GM18526 (cell line): ENCODE results near the gene CELSR1.

Experiments
- POLR2A ChIP-seq: IDR thresholded peaks from 3 replicates; pipeline ENCODE4 v1.6.1; 2011; ENCODE audit not compliant: insufficient read length; ENCODE audit errors: extremely low read depth

The CELSR1 gene

DNA sequence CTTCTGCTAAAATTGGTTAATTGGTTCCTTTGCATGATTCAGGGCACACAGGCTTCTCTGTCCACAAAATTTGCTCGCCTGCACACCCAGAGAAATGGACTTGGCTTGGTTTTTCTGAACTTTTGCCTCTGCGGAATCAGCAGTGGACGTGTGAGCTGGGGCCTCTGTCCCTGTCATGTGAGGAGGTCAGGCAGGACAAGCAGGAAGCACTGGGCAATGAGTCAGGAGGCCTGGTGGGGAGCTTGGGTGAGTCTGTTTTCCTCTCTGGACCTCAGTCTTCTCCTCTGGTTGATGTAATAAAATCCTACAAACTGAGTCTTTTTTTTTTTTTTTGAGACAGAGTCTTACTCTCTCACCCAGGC lies 10.4 kb upstream of the CELSR1 start:
- no peak for TF ChIP-seq POLR2A

DNA sequence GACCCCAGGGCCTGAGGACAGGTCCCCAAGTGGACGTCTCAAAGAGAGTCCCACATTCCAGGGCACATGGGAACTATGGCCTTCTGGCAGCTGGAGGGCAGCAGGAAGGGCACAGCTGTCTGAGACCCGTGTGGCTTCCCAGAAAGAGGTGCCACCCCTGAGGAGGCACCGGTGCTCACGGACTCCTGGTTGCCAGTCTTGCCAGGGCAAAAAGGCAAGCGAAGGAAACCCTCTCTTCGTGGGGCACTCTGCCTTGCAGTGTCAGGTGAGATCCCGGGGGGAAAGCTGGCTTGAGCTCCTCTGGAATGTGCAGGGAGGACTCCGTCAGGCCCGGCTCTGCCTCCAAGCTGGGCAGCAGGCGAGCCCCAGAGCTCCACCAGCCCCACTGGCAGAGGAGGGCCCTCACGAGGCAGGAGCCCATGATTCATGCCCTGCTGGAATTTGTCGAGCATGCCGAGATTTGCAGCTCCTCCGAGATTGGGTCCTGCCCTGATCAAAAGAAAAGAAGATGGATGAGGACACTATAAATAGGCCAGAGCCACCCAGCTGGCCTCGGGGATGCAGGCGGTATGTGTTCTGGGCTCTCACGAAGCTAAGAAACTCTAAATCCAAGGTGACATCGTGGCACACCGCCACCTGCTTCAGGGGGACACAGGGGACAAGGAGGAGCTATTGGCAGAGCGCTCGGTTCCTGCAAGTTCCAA lies 9.9 kb upstream of the CELSR1 start:
- no peak for TF ChIP-seq POLR2A

- no peak for TF ChIP-seq POLR2A
Observed at GRCh38 chr22:46546466-46547178, 9.2 kb upstream of the CELSR1 start.

- no peak for TF ChIP-seq POLR2A
Observed at GRCh38 chr22:46545086-46545792, 7.8 kb upstream of the CELSR1 start.

- TF ChIP-seq POLR2A: no peak
Observed at GRCh38 chr22:46542011-46542985, 4.9 kb upstream of the CELSR1 start.

- TF ChIP-seq POLR2A: no peak
Observed at GRCh38 chr22:46541536-46541935, 4.1 kb upstream of the CELSR1 start.

GRCh38 chr22:46540874-46541273 lies 3.5 kb upstream of the CELSR1 start:
- no peak for TF ChIP-seq POLR2A

- no peak for TF ChIP-seq POLR2A
Observed at GRCh38 chr22:46539169-46539568, 1.7 kb upstream of the CELSR1 start.

- no peak for TF ChIP-seq POLR2A
Observed at GRCh38 chr22:46538814-46539160, 1.4 kb upstream of the CELSR1 start.

DNA sequence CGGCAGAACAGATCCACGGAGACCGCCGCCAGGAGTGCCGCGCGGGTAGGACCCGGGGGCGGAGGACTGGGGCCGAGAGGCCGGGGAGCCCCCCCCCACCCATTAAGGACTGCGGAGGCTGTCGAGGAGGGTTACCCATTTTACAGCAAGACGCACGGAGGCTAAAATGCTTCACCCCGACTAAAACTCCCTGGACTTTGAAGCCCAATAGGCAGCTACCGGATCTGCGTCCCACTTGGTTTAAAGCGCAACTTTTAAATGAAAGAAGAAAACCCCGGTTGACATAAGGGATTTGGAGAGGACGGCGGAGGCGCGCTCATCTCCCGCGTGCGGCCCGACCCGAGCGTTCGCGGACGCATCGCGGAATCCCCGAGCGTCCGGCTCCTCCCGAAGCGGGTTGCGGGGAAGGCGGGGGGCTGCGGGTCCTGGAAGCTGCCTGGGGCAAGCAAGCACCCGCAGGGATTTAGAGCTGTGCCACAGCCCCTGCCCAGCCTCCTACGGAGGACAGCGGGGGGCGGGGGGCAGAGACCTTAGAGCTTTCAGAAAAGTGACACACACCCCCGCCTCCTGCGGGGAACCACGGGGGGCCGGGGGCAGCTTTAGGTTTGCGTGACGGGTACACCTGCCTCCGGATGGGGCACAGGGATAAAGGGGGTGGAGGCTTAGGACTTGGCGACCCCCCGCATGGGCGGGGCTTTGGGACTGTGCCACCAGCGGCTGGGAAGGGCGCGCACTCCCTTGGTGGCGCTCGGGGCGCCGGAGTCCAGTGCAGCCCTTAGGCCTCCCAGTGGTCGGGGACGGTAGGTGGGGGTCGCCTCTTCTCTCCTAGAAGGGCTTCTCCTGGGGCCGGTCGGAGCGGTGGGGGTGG lies 760 bp upstream of the CELSR1 start:
- no peak for TF ChIP-seq POLR2A

DNA sequence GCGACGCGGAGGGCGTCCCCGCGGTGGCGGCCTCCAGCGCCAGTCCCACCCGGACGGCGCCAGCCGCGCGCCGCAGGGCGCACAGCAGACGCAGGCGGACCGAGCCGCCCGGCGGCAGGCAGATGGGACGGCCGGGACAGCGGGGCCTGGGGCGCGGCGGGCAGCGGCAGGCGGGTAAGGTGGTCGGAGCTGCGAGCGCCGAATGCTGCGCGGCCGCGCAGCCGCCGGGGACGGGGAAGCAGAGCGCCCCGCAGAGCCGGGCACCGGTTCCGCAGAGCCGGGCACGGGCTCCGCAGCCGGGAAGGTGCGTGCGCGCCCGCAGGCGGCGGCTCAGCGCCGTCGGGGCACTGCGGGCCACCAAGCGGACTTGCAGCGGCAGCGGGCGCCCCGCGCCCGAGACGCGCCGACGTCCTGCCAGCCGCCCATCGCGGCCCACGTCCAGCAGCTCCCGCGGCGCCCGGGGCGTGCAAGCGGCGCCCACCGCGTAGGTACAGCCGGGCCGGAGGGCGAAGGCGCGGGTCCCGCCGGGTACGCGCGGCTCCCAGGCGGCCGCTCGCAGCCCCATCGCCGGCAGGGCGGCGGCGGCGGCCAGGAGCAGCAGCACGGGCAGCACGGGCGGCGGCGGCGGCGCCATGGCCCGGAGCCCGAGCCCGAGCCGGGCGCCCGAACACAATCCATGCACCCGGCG lies 739 bp downstream of the CELSR1 start:
- no peak for TF ChIP-seq POLR2A

DNA sequence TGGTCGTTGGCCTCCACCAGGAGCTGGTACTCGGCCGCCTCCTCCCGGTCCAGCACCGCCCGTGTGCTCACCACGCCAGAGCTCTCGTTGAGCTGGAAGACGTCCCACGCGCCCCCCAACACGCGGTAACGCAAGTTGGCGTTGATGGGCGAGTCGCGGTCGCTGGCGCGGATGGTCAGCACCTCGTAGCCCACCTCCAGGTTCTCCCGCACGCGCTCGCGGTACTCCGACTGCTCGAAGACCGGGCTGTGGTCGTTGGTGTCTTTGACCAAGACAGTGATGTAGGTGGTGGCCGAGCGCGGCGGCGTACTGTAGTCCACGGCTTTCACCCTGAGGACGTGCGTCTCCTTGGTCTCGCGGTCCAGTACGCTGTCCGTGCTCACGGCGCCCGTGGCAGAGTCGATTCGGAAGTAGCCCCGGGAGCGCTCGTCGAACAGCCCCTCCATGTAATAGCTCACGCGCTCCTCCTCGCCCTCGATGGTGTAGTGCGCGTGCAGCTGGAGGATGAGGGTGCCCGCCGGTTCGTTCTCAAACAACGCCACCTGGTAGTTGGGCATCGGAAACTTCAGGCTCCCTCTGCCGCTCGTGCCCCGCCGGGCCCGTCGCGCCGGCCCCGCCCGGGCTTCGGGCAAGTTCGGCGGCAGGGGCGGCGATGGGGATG lies 1.4 kb downstream of the CELSR1 start:
- no peak for TF ChIP-seq POLR2A

DNA sequence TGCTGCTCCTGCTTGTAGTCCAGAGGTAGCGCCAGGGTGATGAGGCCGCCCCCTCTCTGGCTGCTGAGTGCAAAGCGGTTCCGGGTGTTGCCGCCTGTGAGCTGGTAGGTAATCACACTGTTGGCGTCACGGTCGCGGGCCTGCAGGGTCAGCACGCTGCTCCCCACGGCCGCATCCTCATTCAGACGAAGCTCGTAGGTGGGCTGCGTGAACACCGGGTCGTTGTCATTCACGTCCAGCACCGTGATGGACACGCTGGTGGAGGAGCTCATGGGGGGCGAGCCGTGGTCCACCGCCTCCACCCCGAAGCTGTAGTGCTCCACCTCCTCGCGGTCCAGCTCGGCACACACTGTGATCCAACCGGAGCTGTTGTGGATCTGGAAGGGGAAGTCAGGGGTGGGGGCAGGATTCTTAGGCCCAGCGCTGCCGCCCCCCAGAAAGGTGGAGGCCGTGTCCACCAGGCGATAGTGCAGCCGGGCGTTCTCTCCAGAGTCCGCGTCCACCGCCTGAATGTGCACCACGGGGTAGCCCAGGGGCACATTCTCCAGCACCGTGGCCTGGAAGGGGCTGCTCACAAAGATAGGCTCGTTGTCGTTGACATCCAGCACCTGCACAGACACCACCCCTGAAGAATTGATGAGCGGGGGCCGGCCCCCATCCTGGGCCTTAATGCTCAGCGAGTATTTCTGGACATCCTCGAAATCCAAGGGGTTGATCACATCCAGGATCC lies 2.4 kb downstream of the CELSR1 start:
- no peak for TF ChIP-seq POLR2A
